ENCODE data around the gene ASTN2. TPM values are rescaled to one million over a fixed set of nuclear protein-coding genes. Genes with fewer than 3 reads are reported as not detected.

Gene ASTN2
- polyA plus RNA-seq, 2 donors = 0.26 to 0.35 TPM

- Histone ChIP-seq H3K4me3 (ENCODE audit: low read depth in 1 of 2, low read length in 2 of 2) (no peak overlapping the region), H3K27me3 (ENCODE audit: control insufficient read depth in 1 of 2, insufficient read depth in 2 of 2, low read length in 2 of 2) (no peaks in the 10 kb centered on the region), H3K9me3 (ENCODE audit: control insufficient read depth in 2 of 2, insufficient read depth in 1 of 2, low read depth in 1 of 2, low read length in 1 of 2) (no peaks in the 10 kb centered on the region), H3K36me3 (ENCODE audit: control insufficient read depth in 2 of 2, insufficient read depth in 2 of 2, low read length in 1 of 2) (no peaks in the 10 kb centered on the region), H3K27ac (ENCODE audit: low read depth in 2 of 2, low read length in 1 of 2) (no peak overlapping the region), H3K4me1 (ENCODE audit: control insufficient read depth in 2 of 2, insufficient read depth in 2 of 2, low read length in 1 of 2) (no peaks in the 10 kb centered on the region)
- WGBS, 2 donors = 81 to 86% methylated on average over 4 of the region's 4 CpGs
Measured at GRCh38 chr9:116975126-116975525, 439.7 kb downstream of the ASTN2 start.

DNA sequence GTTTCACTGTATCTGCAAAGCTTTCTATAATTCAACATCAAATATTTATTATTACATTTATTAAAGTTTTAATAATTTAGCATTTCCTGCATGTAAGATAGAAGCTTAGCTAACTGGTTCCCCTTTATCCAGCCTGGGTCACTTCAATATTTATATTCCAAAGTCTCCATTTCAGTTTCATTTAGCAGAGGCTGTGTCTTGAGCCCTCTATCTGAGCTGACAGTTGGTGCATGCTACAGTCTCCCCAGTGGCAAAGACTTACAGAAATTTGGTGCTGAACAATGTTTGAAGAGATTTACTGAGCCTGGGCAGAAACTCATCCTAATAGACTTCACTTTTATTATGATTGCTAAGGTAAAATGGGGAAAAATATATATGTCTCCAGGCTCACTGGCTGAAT lies 448.7 kb downstream of the ASTN2 start:
- no peak overlapping the region for H3K4me3 ChIP-seq (ENCODE audit: low read depth in 1 of 2, low read length in 2 of 2)
- no peaks in the 10 kb centered on the region for H3K36me3 ChIP-seq (ENCODE audit: control insufficient read depth in 2 of 2, insufficient read depth in 2 of 2, low read length in 1 of 2)
- H3K9me3 ChIP-seq (ENCODE audit: control insufficient read depth in 2 of 2, insufficient read depth in 1 of 2, low read depth in 1 of 2, low read length in 1 of 2) = peaks cover 0 to 4% of the 10 kb centered on the region in 2 donors
- H3K4me1 ChIP-seq (ENCODE audit: control insufficient read depth in 2 of 2, insufficient read depth in 2 of 2, low read length in 1 of 2) = no peaks in the 10 kb centered on the region
- no peaks in the 10 kb centered on the region for H3K27me3 ChIP-seq (ENCODE audit: control insufficient read depth in 1 of 2, insufficient read depth in 2 of 2, low read length in 2 of 2)
- no peak overlapping the region for H3K27ac ChIP-seq (ENCODE audit: low read depth in 2 of 2, low read length in 1 of 2)

- H3K36me3 ChIP-seq (ENCODE audit: control insufficient read depth in 2 of 2, insufficient read depth in 2 of 2, low read length in 1 of 2) = no peaks in the 10 kb centered on the region
- no peaks in the 10 kb centered on the region for H3K4me1 ChIP-seq (ENCODE audit: control insufficient read depth in 2 of 2, insufficient read depth in 2 of 2, low read length in 1 of 2)
- H3K27ac ChIP-seq (ENCODE audit: low read depth in 2 of 2, low read length in 1 of 2) = no peak overlapping the region
- no peak overlapping the region for H3K4me3 ChIP-seq (ENCODE audit: low read depth in 1 of 2, low read length in 2 of 2)
- H3K9me3 ChIP-seq (ENCODE audit: control insufficient read depth in 2 of 2, insufficient read depth in 1 of 2, low read depth in 1 of 2, low read length in 1 of 2) = peaks cover 0 to 4% of the 10 kb centered on the region in 2 donors
- 87 to 95% methylated on average over 11 of the region's 11 CpGs for WGBS, 2 donors
- H3K27me3 ChIP-seq (ENCODE audit: control insufficient read depth in 1 of 2, insufficient read depth in 2 of 2, low read length in 2 of 2) = no peaks in the 10 kb centered on the region
Measured at GRCh38 chr9:116964258-116964657, 450.6 kb downstream of the ASTN2 start.

GRCh38 chr9:116959809-116960208 lies 455.0 kb downstream of the ASTN2 start:
- no peaks in the 10 kb centered on the region for H3K36me3 ChIP-seq (ENCODE audit: control insufficient read depth in 2 of 2, insufficient read depth in 2 of 2, low read length in 1 of 2)
- H3K4me1 ChIP-seq (ENCODE audit: control insufficient read depth in 2 of 2, insufficient read depth in 2 of 2, low read length in 1 of 2) = no peaks in the 10 kb centered on the region
- no peaks in the 10 kb centered on the region for H3K27me3 ChIP-seq (ENCODE audit: control insufficient read depth in 1 of 2, insufficient read depth in 2 of 2, low read length in 2 of 2)
- 18 to 22% methylated on average over 16 of the region's 16 CpGs for WGBS, 2 donors
- H3K4me3 ChIP-seq (ENCODE audit: low read depth in 1 of 2, low read length in 2 of 2) = no peak overlapping the region
- peaks cover 0 to 4% of the 10 kb centered on the region in 2 donors for H3K9me3 ChIP-seq (ENCODE audit: control insufficient read depth in 2 of 2, insufficient read depth in 1 of 2, low read depth in 1 of 2, low read length in 1 of 2)
- no peak overlapping the region for H3K27ac ChIP-seq (ENCODE audit: low read depth in 2 of 2, low read length in 1 of 2)

DNA sequence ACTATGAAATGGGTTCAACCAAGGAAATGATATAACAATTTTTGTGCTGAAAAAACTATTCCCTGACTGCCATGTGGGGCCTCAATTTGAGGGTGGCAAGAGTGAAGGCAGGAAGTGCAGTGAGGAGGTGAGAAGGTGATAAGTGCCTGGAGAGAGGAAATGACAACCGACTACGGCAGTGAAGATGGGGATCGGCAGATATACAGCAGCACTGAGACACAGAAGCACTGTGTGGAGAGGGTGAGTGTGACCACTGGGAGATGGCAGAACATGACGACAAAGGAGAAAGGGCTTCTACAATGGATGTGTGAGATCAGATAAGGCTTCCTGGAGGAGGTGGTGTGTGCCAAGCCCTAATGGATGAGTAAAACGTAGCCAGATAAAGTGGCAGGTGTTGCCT lies 456.0 kb downstream of the ASTN2 start:
- no peak overlapping the region for H3K27ac ChIP-seq (ENCODE audit: low read depth in 2 of 2, low read length in 1 of 2)
- H3K27me3 ChIP-seq (ENCODE audit: control insufficient read depth in 1 of 2, insufficient read depth in 2 of 2, low read length in 2 of 2) = no peaks in the 10 kb centered on the region
- 50 to 61% methylated on average over 5 of the region's 5 CpGs for WGBS, 2 donors

DNA sequence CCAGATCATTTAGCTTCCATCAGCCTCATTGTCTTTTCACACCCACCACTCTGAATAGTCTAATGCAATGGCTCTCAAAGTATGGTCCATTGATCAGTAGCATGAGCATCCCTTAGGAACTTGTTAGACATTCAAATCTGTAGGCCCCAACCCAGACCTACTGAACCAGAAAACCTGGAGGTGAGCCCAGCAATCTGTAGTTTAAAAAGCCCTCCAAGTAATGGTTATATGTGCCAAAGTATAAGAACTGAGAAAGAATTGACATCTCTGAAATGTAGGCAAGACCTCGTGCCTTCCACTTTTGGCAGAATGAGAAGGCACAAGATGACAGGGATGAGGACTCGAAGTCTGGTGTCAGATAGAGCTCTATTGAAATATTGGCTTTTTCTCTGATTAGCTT lies 460.1 kb downstream of the ASTN2 start:
- Histone ChIP-seq H3K27me3 (ENCODE audit: control insufficient read depth in 1 of 2, insufficient read depth in 2 of 2, low read length in 2 of 2) (no peaks in the 10 kb centered on the region), H3K36me3 (ENCODE audit: control insufficient read depth in 2 of 2, insufficient read depth in 2 of 2, low read length in 1 of 2) (no peaks in the 10 kb centered on the region), H3K4me1 (ENCODE audit: control insufficient read depth in 2 of 2, insufficient read depth in 2 of 2, low read length in 1 of 2) (no peaks in the 10 kb centered on the region), H3K27ac (ENCODE audit: low read depth in 2 of 2, low read length in 1 of 2) (no peak overlapping the region), H3K9me3 (ENCODE audit: control insufficient read depth in 2 of 2, insufficient read depth in 1 of 2, low read depth in 1 of 2, low read length in 1 of 2) (no peaks in the 10 kb centered on the region), H3K4me3 (ENCODE audit: low read depth in 1 of 2, low read length in 2 of 2) (no peak overlapping the region)
- whole genome bisulfite sequencing, 2 donors = 71 to 80% methylated on average over 2 of the region's 2 CpGs

More for the DNA sequence above, 456.0 kb downstream of the ASTN2 start:
- Histone ChIP-seq H3K4me3 (ENCODE audit: low read depth in 1 of 2, low read length in 2 of 2) (no peak overlapping the region), H3K36me3 (ENCODE audit: control insufficient read depth in 2 of 2, insufficient read depth in 2 of 2, low read length in 1 of 2) (no peaks in the 10 kb centered on the region), H3K9me3 (ENCODE audit: control insufficient read depth in 2 of 2, insufficient read depth in 1 of 2, low read depth in 1 of 2, low read length in 1 of 2) (peaks cover 0 to 4% of the 10 kb centered on the region in 2 donors), H3K4me1 (ENCODE audit: control insufficient read depth in 2 of 2, insufficient read depth in 2 of 2, low read length in 1 of 2) (no peaks in the 10 kb centered on the region)

DNA sequence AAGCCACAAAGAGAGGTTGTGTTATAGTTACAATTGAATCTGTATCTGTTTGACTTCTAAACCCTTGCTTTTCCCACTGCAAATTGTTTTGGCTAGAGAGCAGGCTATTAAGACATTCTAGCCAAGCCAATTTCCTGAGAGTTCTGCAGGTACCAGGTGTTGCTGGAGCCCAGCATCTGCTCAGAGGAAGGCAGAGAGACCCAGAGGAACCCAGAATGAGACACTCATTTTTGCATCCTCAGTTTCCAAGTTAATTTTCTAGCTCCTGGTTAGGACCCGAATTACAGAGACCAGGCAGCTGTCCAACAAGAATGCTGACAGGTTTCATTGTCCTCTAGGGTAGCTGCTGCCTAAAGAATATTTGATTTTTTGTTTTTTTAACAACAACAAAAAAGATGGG lies 461.6 kb downstream of the ASTN2 start:
- H3K9me3 ChIP-seq (ENCODE audit: control insufficient read depth in 2 of 2, insufficient read depth in 1 of 2, low read depth in 1 of 2, low read length in 1 of 2) = no peaks in the 10 kb centered on the region
- H3K36me3 ChIP-seq (ENCODE audit: control insufficient read depth in 2 of 2, insufficient read depth in 2 of 2, low read length in 1 of 2) = no peaks in the 10 kb centered on the region
- no peaks in the 10 kb centered on the region for H3K4me1 ChIP-seq (ENCODE audit: control insufficient read depth in 2 of 2, insufficient read depth in 2 of 2, low read length in 1 of 2)
- no peaks in the 10 kb centered on the region for H3K27me3 ChIP-seq (ENCODE audit: control insufficient read depth in 1 of 2, insufficient read depth in 2 of 2, low read length in 2 of 2)
- 30 to 41% methylated on average over 1 of the region's 1 CpG for WGBS, 2 donors
- H3K27ac ChIP-seq (ENCODE audit: low read depth in 2 of 2, low read length in 1 of 2) = no peak overlapping the region
- H3K4me3 ChIP-seq (ENCODE audit: low read depth in 1 of 2, low read length in 2 of 2) = no peak overlapping the region

DNA sequence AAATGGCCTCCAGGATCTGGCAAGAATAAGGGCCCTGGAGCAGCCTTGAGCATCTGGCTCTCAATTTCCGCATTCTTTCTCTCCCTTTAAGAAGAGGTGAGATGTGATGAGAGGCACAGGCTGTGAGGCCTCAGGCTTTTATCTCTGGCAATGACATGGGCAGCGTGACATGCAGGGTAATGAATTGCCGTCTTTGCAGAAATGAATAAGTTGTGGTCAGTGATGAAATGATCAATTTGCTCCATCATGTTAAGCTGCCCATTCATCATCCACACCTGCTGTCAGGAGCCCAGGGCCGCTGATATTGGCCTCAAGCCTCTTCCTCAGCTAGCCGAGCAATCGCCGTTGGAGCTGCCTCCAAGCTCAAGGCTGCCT lies 462.4 kb downstream of the ASTN2 start:
- Histone ChIP-seq H3K4me3 (ENCODE audit: low read depth in 1 of 2, low read length in 2 of 2) (no peak overlapping the region), H3K27me3 (ENCODE audit: control insufficient read depth in 1 of 2, insufficient read depth in 2 of 2, low read length in 2 of 2) (no peaks in the 10 kb centered on the region), H3K27ac (ENCODE audit: low read depth in 2 of 2, low read length in 1 of 2) (no peak overlapping the region), H3K9me3 (ENCODE audit: control insufficient read depth in 2 of 2, insufficient read depth in 1 of 2, low read depth in 1 of 2, low read length in 1 of 2) (no peaks in the 10 kb centered on the region), H3K36me3 (ENCODE audit: control insufficient read depth in 2 of 2, insufficient read depth in 2 of 2, low read length in 1 of 2) (no peaks in the 10 kb centered on the region), H3K4me1 (ENCODE audit: control insufficient read depth in 2 of 2, insufficient read depth in 2 of 2, low read length in 1 of 2) (no peaks in the 10 kb centered on the region)
- WGBS, 2 donors = 78 to 83% methylated on average over 7 of the region's 7 CpGs

- no peak overlapping the region for H3K27ac ChIP-seq (ENCODE audit: low read depth in 2 of 2, low read length in 1 of 2)
- H3K36me3 ChIP-seq (ENCODE audit: control insufficient read depth in 2 of 2, insufficient read depth in 2 of 2, low read length in 1 of 2) = no peaks in the 10 kb centered on the region
Measured at GRCh38 chr9:116951588-116952435, 463.0 kb downstream of the ASTN2 start.

DNA sequence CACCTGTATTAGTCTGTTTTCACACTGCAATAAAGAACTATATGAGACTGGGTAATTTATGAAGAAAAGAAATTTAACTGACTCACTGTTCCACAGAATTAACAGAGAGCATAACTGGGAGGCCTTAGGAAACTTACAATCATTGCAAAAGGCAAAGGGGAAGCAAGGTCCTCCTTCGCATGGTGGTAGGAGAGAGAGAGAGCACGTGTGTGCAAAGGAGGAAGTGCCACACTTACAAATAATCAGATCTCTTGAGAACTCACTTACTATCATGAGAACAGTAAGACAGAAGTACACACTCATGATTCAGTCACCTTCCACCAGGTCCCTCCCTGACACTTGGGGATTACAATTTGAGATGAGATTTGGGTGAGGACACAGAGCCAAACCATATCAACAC lies 469.0 kb downstream of the ASTN2 start:
- H3K36me3 ChIP-seq (ENCODE audit: control insufficient read depth in 2 of 2, insufficient read depth in 2 of 2, low read length in 1 of 2) = no peaks in the 10 kb centered on the region
- H3K27ac ChIP-seq (ENCODE audit: low read depth in 2 of 2, low read length in 1 of 2) = no peak overlapping the region
- WGBS, 2 donors = 40 to 41% methylated on average over 2 of the region's 2 CpGs
- no peaks in the 10 kb centered on the region for H3K27me3 ChIP-seq (ENCODE audit: control insufficient read depth in 1 of 2, insufficient read depth in 2 of 2, low read length in 2 of 2)
- no peaks in the 10 kb centered on the region for H3K4me1 ChIP-seq (ENCODE audit: control insufficient read depth in 2 of 2, insufficient read depth in 2 of 2, low read length in 1 of 2)
- no peaks in the 10 kb centered on the region for H3K9me3 ChIP-seq (ENCODE audit: control insufficient read depth in 2 of 2, insufficient read depth in 1 of 2, low read depth in 1 of 2, low read length in 1 of 2)
- no peak overlapping the region for H3K4me3 ChIP-seq (ENCODE audit: low read depth in 1 of 2, low read length in 2 of 2)

More at GRCh38 chr9:116951588-116952435, 463.0 kb downstream of the ASTN2 start:
- WGBS, 2 donors = 77 to 79% methylated on average over 3 of the region's 3 CpGs
- no peak overlapping the region for H3K4me3 ChIP-seq (ENCODE audit: low read depth in 1 of 2, low read length in 2 of 2)
- no peaks in the 10 kb centered on the region for H3K27me3 ChIP-seq (ENCODE audit: control insufficient read depth in 1 of 2, insufficient read depth in 2 of 2, low read length in 2 of 2)
- no peaks in the 10 kb centered on the region for H3K9me3 ChIP-seq (ENCODE audit: control insufficient read depth in 2 of 2, insufficient read depth in 1 of 2, low read depth in 1 of 2, low read length in 1 of 2)
- no peaks in the 10 kb centered on the region for H3K4me1 ChIP-seq (ENCODE audit: control insufficient read depth in 2 of 2, insufficient read depth in 2 of 2, low read length in 1 of 2)

Data from esophagus (tissue), 2 donors.